Upper lobe of left lung (tissue), 6 donors: ENCODE data around the gene DHX9. TPM values are rescaled to one million over a fixed set of nuclear protein-coding genes. Genes with fewer than 3 reads are reported as not detected.

Experiments used
- ATAC-seq, 2 donors: fragments of 200-7000 bp; cut with Tn5 transposase; one replicate each; pipeline ENCODE4 v1.9.1; 2022; ENCODE audit warnings: mild to moderate bottlenecking in 2 of 2, moderate library complexity in 2 of 2; ENCODE audit not compliant: low FRiP score in 2 of 2
- DNase-seq, 2 donors: peaks; one replicate each; pipeline ENCODE4 v3.0.0-alpha.2; 2019 to 2020
- H3K27ac ChIP-seq, 4 donors: fragments of 200-600 bp; sonication (generic); one replicate each; pipeline ENCODE4 v1.5.1; 2016 to 2019
- H3K27me3 ChIP-seq, 4 donors: fragments of 200-600 bp; sonication (generic); one replicate each; pipeline ENCODE4 v1.5.1; 2017 to 2019
- H3K36me3 ChIP-seq, 4 donors: fragments of 200-600 bp; sonication (generic); one replicate each; pipeline ENCODE4 v1.5.1; 2016 to 2019
- H3K4me1 ChIP-seq, 4 donors: fragments of 200-600 bp; sonication (generic); one replicate each; pipeline ENCODE4 v1.5.1; 2018 to 2019
- H3K4me3 ChIP-seq, 4 donors: fragments of 200-600 bp; sonication (generic); one replicate each; pipeline ENCODE4 v1.5.1; 2017 to 2019; ENCODE audit warnings: mild to moderate bottlenecking in 2 of 4, moderate library complexity in 1 of 4
- H3K9me3 ChIP-seq, 4 donors: fragments of 200-600 bp; sonication (generic); one replicate each; pipeline ENCODE4 v1.5.1; 2018 to 2019
- EP300 ChIP-seq, 4 donors: sonication (generic); formaldehyde crosslinking; IDR thresholded peaks; one replicate each; pipeline ENCODE4 v1.5.1; 2017; ENCODE audit warnings: antibody characterized with exemption in 4 of 4, control low read depth in 2 of 4
- POLR2A ChIP-seq, 4 donors: fragments of 450-650 bp; IDR thresholded peaks; one replicate each; pipeline ENCODE4 v1.5.1; 2016 to 2017; ENCODE audit warnings: antibody characterized with exemption in 4 of 4, mild to moderate bottlenecking in 2 of 4
- POLR2AphosphoS5 ChIP-seq, 2 donors: sonication (generic); formaldehyde crosslinking; IDR thresholded peaks; one replicate each; pipeline ENCODE4 v1.5.1; 2017; ENCODE audit warnings: antibody characterized with exemption in 2 of 2
- WGBS, 2 donors: methylation state at CpG; one replicate each; pipeline ENCODE4 v1.1.5; 2017 to 2018; 5-methylcytosine and 5-hydroxymethylcytosine counted together
- total RNA-seq, 6 donors: library from RNA; depleted of rRNA in 4 of 6; stranded (reverse); fragments of >200 nt in 4 of 6; gene quantifications; one replicate each; pipeline versions ENCODE4 v1.1.0 to v1.2.1, GENCODE V29; 2016 to 2021
- TF ChIP-seq, protein P1 (sequence below), 6 experiments: fragments of 450-650 bp in 4 of 6; fragments of 200-600 bp in 2 of 6; sonication (generic) in 2 of 6; IDR thresholded peaks; one replicate each; pipeline ENCODE4 v1.5.1; 2016 to 2019; ENCODE audit warnings: antibody characterized with exemption in 6 of 6
- donor health status: DM: no; HTN: no; CAD: no; lungs with moderate emphysema.
- donor health status: DM: no; HTN: yes; CAD: no; lungs with severe emphysema.

The DHX9 gene
- total RNA-seq, 6 donors from 2014 or later: 53.4 to 134 (median 91.7) TPM

DNA sequence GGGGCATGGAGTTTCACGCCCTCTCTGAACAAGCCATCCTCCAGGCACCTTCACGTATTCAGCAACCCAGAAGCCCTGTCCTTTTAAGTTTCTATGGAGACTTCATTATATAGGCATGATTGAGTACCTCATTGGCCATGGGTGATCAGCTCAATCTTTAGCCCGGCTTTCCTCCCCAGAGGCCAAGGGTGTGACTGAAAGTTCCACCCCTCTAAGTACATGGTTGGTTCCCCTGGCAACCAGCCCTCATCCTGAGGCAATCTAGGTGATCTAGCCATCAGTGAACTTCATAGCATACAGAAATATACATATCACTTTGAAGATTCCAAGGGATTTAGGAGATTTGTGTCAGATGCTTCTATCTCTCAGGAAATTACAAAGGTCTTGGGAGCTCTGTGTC lies 21.3 kb upstream of the DHX9 start:
- 96 to 98% methylated on average over 3 of the region's 3 CpGs for WGBS, 2 donors
- no peaks in the 10 kb centered on the region for H3K9me3 ChIP-seq
- peaks cover 37 to 67% (median 50%) of the 10 kb centered on the region in 4 donors for H3K36me3 ChIP-seq
- no peak overlapping the region for H3K27ac ChIP-seq
- no peaks in the 10 kb centered on the region for H3K4me1 ChIP-seq
- no peak for ATAC-seq
- H3K27me3 ChIP-seq: no peaks in the 10 kb centered on the region
- TF ChIP-seq POLR2A (IDR thresholded peaks at IDR 0.05): no peak
- no peak for TF ChIP-seq POLR2AphosphoS5 (IDR thresholded peaks at IDR 0.05)
- TF ChIP-seq, protein P1, sequence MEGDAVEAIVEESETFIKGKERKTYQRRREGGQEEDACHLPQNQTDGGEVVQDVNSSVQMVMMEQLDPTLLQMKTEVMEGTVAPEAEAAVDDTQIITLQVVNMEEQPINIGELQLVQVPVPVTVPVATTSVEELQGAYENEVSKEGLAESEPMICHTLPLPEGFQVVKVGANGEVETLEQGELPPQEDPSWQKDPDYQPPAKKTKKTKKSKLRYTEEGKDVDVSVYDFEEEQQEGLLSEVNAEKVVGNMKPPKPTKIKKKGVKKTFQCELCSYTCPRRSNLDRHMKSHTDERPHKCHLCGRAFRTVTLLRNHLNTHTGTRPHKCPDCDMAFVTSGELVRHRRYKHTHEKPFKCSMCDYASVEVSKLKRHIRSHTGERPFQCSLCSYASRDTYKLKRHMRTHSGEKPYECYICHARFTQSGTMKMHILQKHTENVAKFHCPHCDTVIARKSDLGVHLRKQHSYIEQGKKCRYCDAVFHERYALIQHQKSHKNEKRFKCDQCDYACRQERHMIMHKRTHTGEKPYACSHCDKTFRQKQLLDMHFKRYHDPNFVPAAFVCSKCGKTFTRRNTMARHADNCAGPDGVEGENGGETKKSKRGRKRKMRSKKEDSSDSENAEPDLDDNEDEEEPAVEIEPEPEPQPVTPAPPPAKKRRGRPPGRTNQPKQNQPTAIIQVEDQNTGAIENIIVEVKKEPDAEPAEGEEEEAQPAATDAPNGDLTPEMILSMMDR (IDR thresholded peaks at IDR 0.05): no peak
- no peak for TF ChIP-seq EP300 (IDR thresholded peaks at IDR 0.05)
- no peak overlapping the region for H3K4me3 ChIP-seq
- no peak for DNase-seq

DNA sequence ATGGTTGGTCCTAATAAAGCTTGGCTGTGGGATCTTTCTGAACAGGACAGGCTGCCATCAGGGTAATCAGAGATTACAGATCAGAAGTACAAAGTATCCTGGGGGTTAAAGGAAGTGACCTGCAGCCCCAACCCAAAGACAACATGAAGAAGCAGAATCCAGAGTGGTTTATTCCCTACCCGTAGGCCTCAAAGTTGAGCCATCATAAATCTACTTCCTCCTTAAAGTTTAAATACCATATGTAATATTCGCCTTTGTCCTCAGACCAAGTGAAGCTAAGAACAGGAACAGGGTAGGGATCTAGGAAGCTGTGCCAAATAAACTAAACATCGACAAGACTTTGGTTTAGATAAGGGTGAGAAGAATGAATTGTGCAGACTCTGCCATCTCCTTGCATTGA lies 15.9 kb upstream of the DHX9 start:
- DNase-seq (no peak), ATAC-seq (peak in 1 of 2 donors; percentile 12)
- TF ChIP-seq POLR2AphosphoS5 (IDR thresholded peaks at IDR 0.05) (no peak), EP300 (IDR thresholded peaks at IDR 0.05) (no peak), POLR2A (IDR thresholded peaks at IDR 0.05) (no peak)
- TF ChIP-seq, protein P1 (IDR thresholded peaks at IDR 0.05): no peak
- Histone ChIP-seq H3K4me3 (no peak overlapping the region), H3K27me3 (no peaks in the 10 kb centered on the region), H3K4me1 (no peaks in the 10 kb centered on the region), H3K27ac (no peak overlapping the region), H3K36me3 (peaks cover 10 to 41% (median 25%) of the 10 kb centered on the region in 4 donors), H3K9me3 (no peaks in the 10 kb centered on the region)
- WGBS, 2 donors: 32 to 53% methylated on average over 3 of the region's 3 CpGs

DNA sequence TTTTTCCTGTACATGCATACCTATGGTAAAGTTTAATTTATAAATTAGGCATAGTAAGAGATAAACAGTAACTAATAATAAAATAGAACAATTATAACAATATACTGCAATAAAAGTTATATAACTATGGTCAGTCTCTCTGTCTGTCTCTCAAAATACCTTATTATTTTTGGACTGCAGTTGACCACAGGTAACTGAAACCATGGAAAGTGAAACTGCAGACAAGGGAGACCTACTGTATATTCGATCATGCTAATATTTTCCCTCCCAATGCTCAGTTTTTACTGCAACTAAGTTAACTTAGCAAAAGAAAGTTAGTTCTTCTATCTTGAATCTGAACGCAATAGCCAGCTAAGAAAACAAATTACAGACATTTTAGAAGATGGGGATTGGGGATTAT lies 12.3 kb upstream of the DHX9 start:
- 81 to 83% methylated on average over 2 of the region's 2 CpGs for WGBS, 2 donors
- no peaks in the 10 kb centered on the region for H3K9me3 ChIP-seq
- no peak for DNase-seq
- TF ChIP-seq, protein P1 (IDR thresholded peaks at IDR 0.05): no peak
- TF ChIP-seq POLR2AphosphoS5 (IDR thresholded peaks at IDR 0.05) (no peak), POLR2A (IDR thresholded peaks at IDR 0.05) (no peak), EP300 (IDR thresholded peaks at IDR 0.05) (no peak)
- no peaks in the 10 kb centered on the region for H3K27me3 ChIP-seq
- H3K4me1 ChIP-seq: no peaks in the 10 kb centered on the region
- no peak overlapping the region for H3K27ac ChIP-seq
- H3K36me3 ChIP-seq: peaks cover under 1 to 29% (median 8%) of the 10 kb centered on the region in 4 donors
- H3K4me3 ChIP-seq: no peak overlapping the region
- ATAC-seq: no peak

DNA sequence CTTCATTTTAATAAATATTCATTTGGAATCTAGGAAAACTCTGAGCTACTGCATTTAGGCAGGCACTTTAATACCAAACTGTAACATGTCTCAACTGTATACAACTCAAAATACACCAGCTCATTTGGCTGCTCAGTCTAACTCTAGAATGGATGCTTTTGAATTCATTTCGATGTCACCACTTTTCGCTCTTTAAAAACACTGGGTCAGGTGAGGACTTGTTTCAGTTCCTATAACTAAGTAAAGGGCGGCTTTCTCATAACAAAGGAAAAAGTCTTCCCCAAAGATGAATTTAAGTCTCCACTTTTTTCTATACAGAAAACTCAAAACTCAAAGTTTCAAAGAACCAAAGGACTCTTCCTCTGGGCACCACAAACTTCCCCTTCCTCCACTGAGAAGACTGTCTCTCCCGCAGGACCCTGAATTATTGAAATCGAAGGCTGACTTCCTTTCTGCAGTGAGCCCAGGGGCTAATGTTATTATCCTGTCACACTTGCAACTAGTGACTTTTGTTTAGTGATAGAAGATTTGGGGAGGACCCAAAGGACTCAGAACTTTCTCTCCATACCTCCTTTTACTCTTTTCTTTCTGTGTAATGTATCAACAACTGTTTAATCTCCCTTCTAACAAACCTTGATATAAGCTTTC lies 9.7 kb upstream of the DHX9 start:
- no peak for TF ChIP-seq EP300 (IDR thresholded peaks at IDR 0.05)
- TF ChIP-seq POLR2A (IDR thresholded peaks at IDR 0.05): no peak
- TF ChIP-seq POLR2AphosphoS5 (IDR thresholded peaks at IDR 0.05): no peak
- TF ChIP-seq, protein P1 (IDR thresholded peaks at IDR 0.05): no peak

DNA sequence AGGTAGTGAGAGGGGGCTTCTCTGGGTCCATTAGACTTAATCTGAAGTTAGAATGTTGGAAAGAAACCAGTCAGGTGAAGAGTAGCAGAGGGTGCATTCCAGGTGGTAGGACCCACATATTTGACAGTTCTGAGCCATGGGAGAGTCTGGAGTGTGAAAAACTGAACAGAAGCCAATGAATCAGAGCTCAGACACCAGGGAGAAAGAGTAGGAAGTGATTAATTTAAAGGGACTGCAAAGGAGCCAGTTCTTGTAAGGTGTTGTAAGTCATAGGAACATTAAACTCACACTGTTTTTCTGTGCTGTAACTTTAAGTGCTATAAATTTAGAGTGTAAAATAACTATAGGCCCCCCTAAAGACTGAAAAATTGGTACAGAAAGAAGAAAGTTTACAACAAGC lies 5.9 kb upstream of the DHX9 start:
- Histone ChIP-seq H3K4me3 (no peak overlapping the region), H3K4me1 (no peaks in the 10 kb centered on the region), H3K9me3 (no peaks in the 10 kb centered on the region), H3K27ac (no peak overlapping the region), H3K27me3 (no peaks in the 10 kb centered on the region), H3K36me3 (peaks cover 0 to 17% (median 2%) of the 10 kb centered on the region in 4 donors)
- TF ChIP-seq EP300 (IDR thresholded peaks at IDR 0.05) (no peak), POLR2AphosphoS5 (IDR thresholded peaks at IDR 0.05) (no peak), POLR2A (IDR thresholded peaks at IDR 0.05) (no peak)
- TF ChIP-seq, protein P1 (IDR thresholded peaks at IDR 0.05): no peak
- DNase-seq (no peak), ATAC-seq (no peak)

More for the DNA sequence above, 9.7 kb upstream of the DHX9 start:
- 65 to 68% methylated on average over 5 of the region's 5 CpGs for WGBS, 2 donors
- Histone ChIP-seq H3K27me3 (no peaks in the 10 kb centered on the region), H3K27ac (no peak overlapping the region), H3K4me3 (no peak overlapping the region), H3K9me3 (no peaks in the 10 kb centered on the region), H3K4me1 (no peaks in the 10 kb centered on the region), H3K36me3 (peaks cover 0 to 24% (median 8%) of the 10 kb centered on the region in 4 donors)
- no peak for ATAC-seq
- DNase-seq: no peak
